Fibroblast of lung (primary cell): ENCODE data around the gene ZSCAN20. TPM values are rescaled to one million over a fixed set of nuclear protein-coding genes. Genes with fewer than 3 reads are reported as not detected.

ENCODE experiments used
- DNase-seq, 2 donors: peaks; one replicate each; pipeline versions ENCODE4 v3.0.0 to v3.0.0-alpha.2; 2010; ENCODE audit warnings: low read depth in 2 of 2
- H2AFZ ChIP-seq: 2 replicates; pipeline ENCODE4 v1.5.1; 2012; ENCODE audit warnings: low read length, control low read depth, inconsistent platforms
- H3K27ac ChIP-seq: 2 replicates; pipeline ENCODE4 v1.5.1; 2011; ENCODE audit warnings: low read length, control low read depth; ENCODE audit not compliant: insufficient read depth
- H3K27me3 ChIP-seq: 2 replicates; pipeline ENCODE4 v1.5.1; 2011; ENCODE audit warnings: mild to moderate bottlenecking, low read length; ENCODE audit not compliant: control insufficient read depth, insufficient read depth
- H3K36me3 ChIP-seq: 2 replicates; pipeline ENCODE4 v1.5.1; 2011; ENCODE audit warnings: low read length; ENCODE audit not compliant: control insufficient read depth, insufficient read depth
- H3K4me1 ChIP-seq: 2 replicates; pipeline ENCODE4 v1.5.1; 2011; ENCODE audit warnings: low read length; ENCODE audit not compliant: control insufficient read depth, insufficient read depth; ENCODE audit errors: extremely low read depth
- H3K4me2 ChIP-seq: 2 replicates; pipeline ENCODE4 v1.5.1; 2011; ENCODE audit warnings: low read length, control low read depth; ENCODE audit not compliant: insufficient read depth; ENCODE audit errors: extremely low read depth
- H3K4me3 ChIP-seq, 4 experiments: fragments of 200-600 bp in 1 of 4; sonication (generic) in 1 of 4; replicated peaks in 1 of 4; 2 replicates each; pipeline ENCODE4 v1.5.1; 2011 to 2016; ENCODE audit warnings: low read length in 4 of 4, low read depth in 3 of 4, mild to moderate bottlenecking in 3 of 4, control low read depth in 2 of 4, inconsistent platforms in 1 of 4, mixed read lengths in 1 of 4; ENCODE audit not compliant: insufficient read depth in 1 of 4; ENCODE audit errors: control extremely low read depth in 1 of 4
- H3K79me2 ChIP-seq: 2 replicates; pipeline ENCODE4 v1.5.1; 2012; ENCODE audit warnings: mild to moderate bottlenecking, low read length, inconsistent platforms; ENCODE audit not compliant: control insufficient read depth, insufficient read depth
- H3K9ac ChIP-seq: 2 replicates; pipeline ENCODE4 v1.5.1; 2011; ENCODE audit warnings: mild to moderate bottlenecking, low read length, control low read depth; ENCODE audit not compliant: insufficient read depth
- H3K9me3 ChIP-seq: 2 replicates; pipeline ENCODE4 v1.5.1; 2012; ENCODE audit warnings: low read depth, low read length; ENCODE audit not compliant: control insufficient read depth, insufficient read depth
- H4K20me1 ChIP-seq: 2 replicates; pipeline ENCODE4 v1.5.1; 2011; ENCODE audit warnings: low read length; ENCODE audit not compliant: control insufficient read depth, insufficient read depth; ENCODE audit errors: extremely low read depth
- CTCF ChIP-seq, 2 donors: IDR thresholded peaks in 1 of 2; conservative IDR thresholded peaks in 1 of 2; 1 replicate in 1 of 2; 2 replicates in 1 of 2; pipeline ENCODE4 v1.5.1; 2011 to 2012; ENCODE audit warnings: low read length in 2 of 2, control low read depth in 1 of 2, inconsistent platforms in 1 of 2, low read depth in 1 of 2, mild to moderate bottlenecking in 1 of 2
- EZH2 ChIP-seq: IDR thresholded peaks from 2 replicates; pipeline ENCODE4 v1.5.1; 2012; ENCODE audit warnings: low read length, control low read depth, mild to moderate bottlenecking; ENCODE audit errors: missing control alignments
- polyA plus RNA-seq, 2 donors: library from polyadenylated mRNA; depleted of rRNA in 1 of 2; stranded (reverse) in 1 of 2; unstranded in 1 of 2; fragments of >200 nt; gene quantifications; 2 replicates each; pipeline ENCODE4 v1.2.1, GENCODE V29; 2011 to 2012; ENCODE audit warnings: missing spikeins in 1 of 2
- total RNA-seq: library from RNA; depleted of rRNA; stranded (reverse); fragments of >200 nt; gene quantifications from 2 replicates; pipeline ENCODE4 v1.2.1, GENCODE V29; 2014

The ZSCAN20 gene
- total and polyA plus RNA-seq, 2 donors (not counting 1 experiment from before 2014, with no cell fraction given) = 3.1 to 13.0 TPM

- no peak overlapping the region for H3K9ac ChIP-seq
Observed at GRCh38 chr1:33519240-33519884, 46.9 kb downstream of the ZSCAN20 start.

GRCh38 chr1:33524586-33524985 is 52.1 kb downstream of the ZSCAN20 start:
- Histone ChIP-seq H3K9me3 (no peaks in the 10 kb centered on the region), H3K4me1 (no peaks in the 10 kb centered on the region)

More at GRCh38 chr1:33519240-33519884, 46.9 kb downstream of the ZSCAN20 start:
- peaks cover 3% of the 10 kb centered on the region for H3K4me1 ChIP-seq
- TF ChIP-seq EZH2 = no peak
- no peak for TF ChIP-seq CTCF (conservative IDR thresholded peaks at IDR 0.05 in 1 of 2, IDR thresholded peaks at IDR 0.05 in 1 of 2; ENCODE audit: low read depth in 1 of 2, low read length in 2 of 2)
- H3K4me3 ChIP-seq = no peak overlapping the region
- no peak overlapping the region for H3K4me2 ChIP-seq
- no peaks in the 10 kb centered on the region for H4K20me1 ChIP-seq
- no peaks in the 10 kb centered on the region for H3K9me3 ChIP-seq
- no peaks in the 10 kb centered on the region for H3K79me2 ChIP-seq
- H3K27ac ChIP-seq = no peak overlapping the region
- H3K36me3 ChIP-seq = no peaks in the 10 kb centered on the region
- no peaks in the 10 kb centered on the region for H3K27me3 ChIP-seq
- H2AFZ ChIP-seq = no peak overlapping the region
- DNase-seq = no peak

GRCh38 chr1:33527934-33528333 is 55.5 kb downstream of the ZSCAN20 start:
- Histone ChIP-seq H3K79me2 (no peaks in the 10 kb centered on the region), H3K9ac (no peak overlapping the region), H4K20me1 (no peaks in the 10 kb centered on the region), H3K4me3 (no peak overlapping the region), H3K27ac (no peak overlapping the region), H3K9me3 (no peaks in the 10 kb centered on the region), H3K4me2 (no peak overlapping the region), H3K4me1 (no peaks in the 10 kb centered on the region), H3K27me3 (no peaks in the 10 kb centered on the region), H2AFZ (no peak overlapping the region), H3K36me3 (no peaks in the 10 kb centered on the region)
- DNase-seq = no peak
- no peak for TF ChIP-seq EZH2
- TF ChIP-seq CTCF (conservative IDR thresholded peaks at IDR 0.05 in 1 of 2, IDR thresholded peaks at IDR 0.05 in 1 of 2; ENCODE audit: low read depth in 1 of 2, low read length in 2 of 2) = no peak

More at GRCh38 chr1:33524586-33524985, 52.1 kb downstream of the ZSCAN20 start:
- Histone ChIP-seq H3K79me2 (no peaks in the 10 kb centered on the region), H3K4me2 (no peak overlapping the region), H3K9ac (no peak overlapping the region), H3K36me3 (no peaks in the 10 kb centered on the region), H2AFZ (no peak overlapping the region), H3K27ac (no peak overlapping the region), H3K4me3 (no peak overlapping the region), H3K27me3 (no peaks in the 10 kb centered on the region), H4K20me1 (no peaks in the 10 kb centered on the region)
- DNase-seq = no peak
- no peak for TF ChIP-seq CTCF (conservative IDR thresholded peaks at IDR 0.05 in 1 of 2, IDR thresholded peaks at IDR 0.05 in 1 of 2; ENCODE audit: low read depth in 1 of 2, low read length in 2 of 2)
- TF ChIP-seq EZH2 = no peak
